ENCODE data around the gene DNAH6.

Gene DNAH6

GRCh38 chr2:84757648-84758047, 241.3 kb downstream of the DNAH6 start:
- TF ChIP-seq GATA2 (IDR thresholded peaks at IDR 0.05; ENCODE audit: low read depth, low read length) (no peak), GATA3 (IDR thresholded peaks at IDR 0.05; ENCODE audit: low read depth, low read length) (no peak)

- TF ChIP-seq GATA3 (IDR thresholded peaks at IDR 0.05; ENCODE audit: low read depth, low read length) (no peak), GATA2 (IDR thresholded peaks at IDR 0.05; ENCODE audit: low read depth, low read length) (no peak)
These were observed 250.5 kb downstream of the DNAH6 start for GRCh38 chr2:84766791-84767190.

GRCh38 chr2:84768840-84769239, 252.5 kb downstream of the DNAH6 start:
- TF ChIP-seq GATA2 (IDR thresholded peaks at IDR 0.05; ENCODE audit: low read depth, low read length) = no peak
- no peak for TF ChIP-seq GATA3 (IDR thresholded peaks at IDR 0.05; ENCODE audit: low read depth, low read length)

GRCh38 chr2:84770280-84770679, 254.0 kb downstream of the DNAH6 start:
- TF ChIP-seq GATA3 (IDR thresholded peaks at IDR 0.05; ENCODE audit: low read depth, low read length) (no peak), GATA2 (IDR thresholded peaks at IDR 0.05; ENCODE audit: low read depth, low read length) (no peak)

- no peak for TF ChIP-seq GATA2 (IDR thresholded peaks at IDR 0.05; ENCODE audit: low read depth, low read length)
- TF ChIP-seq GATA3 (IDR thresholded peaks at IDR 0.05; ENCODE audit: low read depth, low read length) = no peak
These were observed 255.0 kb downstream of the DNAH6 start for GRCh38 chr2:84771251-84771650.

- no peak for TF ChIP-seq GATA2 (IDR thresholded peaks at IDR 0.05; ENCODE audit: low read depth, low read length)
- TF ChIP-seq GATA3 (IDR thresholded peaks at IDR 0.05; ENCODE audit: low read depth, low read length) = no peak
These were observed 259.7 kb downstream of the DNAH6 start for GRCh38 chr2:84776011-84776410.

- TF ChIP-seq GATA3 (IDR thresholded peaks at IDR 0.05; ENCODE audit: low read depth, low read length) (no peak), GATA2 (IDR thresholded peaks at IDR 0.05; ENCODE audit: low read depth, low read length) (no peak)
These were observed 262.8 kb downstream of the DNAH6 start for GRCh38 chr2:84778911-84779690.

- TF ChIP-seq GATA3 (IDR thresholded peaks at IDR 0.05; ENCODE audit: low read depth, low read length) = no peak
- TF ChIP-seq GATA2 (IDR thresholded peaks at IDR 0.05; ENCODE audit: low read depth, low read length) = no peak
These were observed 263.5 kb downstream of the DNAH6 start for GRCh38 chr2:84779781-84780180.

GRCh38 chr2:84781942-84782716, 265.8 kb downstream of the DNAH6 start:
- TF ChIP-seq GATA3 (IDR thresholded peaks at IDR 0.05; ENCODE audit: low read depth, low read length) (no peak), GATA2 (IDR thresholded peaks at IDR 0.05; ENCODE audit: low read depth, low read length) (no peak)

GRCh38 chr2:84782717-84783442, 266.6 kb downstream of the DNAH6 start:
- TF ChIP-seq GATA3 (IDR thresholded peaks at IDR 0.05; ENCODE audit: low read depth, low read length) (no peak), GATA2 (IDR thresholded peaks at IDR 0.05; ENCODE audit: low read depth, low read length) (no peak)

- TF ChIP-seq GATA2 (IDR thresholded peaks at IDR 0.05; ENCODE audit: low read depth, low read length) (no peak), GATA3 (IDR thresholded peaks at IDR 0.05; ENCODE audit: low read depth, low read length) (no peak)
These were observed 269.7 kb downstream of the DNAH6 start for GRCh38 chr2:84785950-84786349.

GRCh38 chr2:84786601-84787000, 270.3 kb downstream of the DNAH6 start:
- TF ChIP-seq GATA3 (IDR thresholded peaks at IDR 0.05; ENCODE audit: low read depth, low read length) (no peak), GATA2 (IDR thresholded peaks at IDR 0.05; ENCODE audit: low read depth, low read length) (no peak)

- TF ChIP-seq GATA2 (IDR thresholded peaks at IDR 0.05; ENCODE audit: low read depth, low read length) = no peak
- no peak for TF ChIP-seq GATA3 (IDR thresholded peaks at IDR 0.05; ENCODE audit: low read depth, low read length)
These were observed 271.7 kb downstream of the DNAH6 start for GRCh38 chr2:84788027-84788426.

GRCh38 chr2:84788498-84788897, 272.2 kb downstream of the DNAH6 start:
- TF ChIP-seq GATA2 (IDR thresholded peaks at IDR 0.05; ENCODE audit: low read depth, low read length) (no peak), GATA3 (IDR thresholded peaks at IDR 0.05; ENCODE audit: low read depth, low read length) (no peak)

Data from SH-SY5Y (cell line).